Measurements from ENCODE around the gene KCNJ10.

Gene KCNJ10

GRCh38 chr1:159953536-159954515 is 116.1 kb downstream of the KCNJ10 start, which contains the start of gene SLAMF9:
SLAMF9 (minus strand) TSS chr1:159954237; CDS start chr1:159954137, 100 bp downstream.
- no peak within 1 kb of the TSS for H3K27ac ChIP-seq

DNA sequence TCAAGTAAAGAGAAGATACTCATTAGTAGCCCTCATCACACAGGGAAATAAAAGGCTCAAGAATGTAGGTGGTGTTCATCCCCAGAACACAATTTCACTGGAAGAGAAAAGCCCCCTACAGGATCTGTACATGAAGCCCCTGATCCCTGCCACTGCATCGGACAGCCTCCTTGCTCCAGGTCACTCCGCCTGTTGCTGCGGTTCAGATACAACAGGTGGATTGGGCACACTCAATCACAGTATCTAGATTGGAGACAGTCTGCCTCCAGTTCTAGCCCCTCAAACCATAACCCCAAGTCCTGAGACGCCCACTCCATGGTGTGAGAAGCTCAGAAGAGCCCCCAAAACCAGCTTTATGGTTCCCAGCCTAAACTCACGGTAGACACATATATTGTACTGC is 117.0 kb downstream of the KCNJ10 start:
- no peak overlapping the region for H3K27ac ChIP-seq
- no peaks in the 10 kb centered on the region for H3K27me3 ChIP-seq (ENCODE audit: insufficient read depth, low read depth, severe bottlenecking)
- H3K36me3 ChIP-seq: no peaks in the 10 kb centered on the region
- TF ChIP-seq, protein P1, sequence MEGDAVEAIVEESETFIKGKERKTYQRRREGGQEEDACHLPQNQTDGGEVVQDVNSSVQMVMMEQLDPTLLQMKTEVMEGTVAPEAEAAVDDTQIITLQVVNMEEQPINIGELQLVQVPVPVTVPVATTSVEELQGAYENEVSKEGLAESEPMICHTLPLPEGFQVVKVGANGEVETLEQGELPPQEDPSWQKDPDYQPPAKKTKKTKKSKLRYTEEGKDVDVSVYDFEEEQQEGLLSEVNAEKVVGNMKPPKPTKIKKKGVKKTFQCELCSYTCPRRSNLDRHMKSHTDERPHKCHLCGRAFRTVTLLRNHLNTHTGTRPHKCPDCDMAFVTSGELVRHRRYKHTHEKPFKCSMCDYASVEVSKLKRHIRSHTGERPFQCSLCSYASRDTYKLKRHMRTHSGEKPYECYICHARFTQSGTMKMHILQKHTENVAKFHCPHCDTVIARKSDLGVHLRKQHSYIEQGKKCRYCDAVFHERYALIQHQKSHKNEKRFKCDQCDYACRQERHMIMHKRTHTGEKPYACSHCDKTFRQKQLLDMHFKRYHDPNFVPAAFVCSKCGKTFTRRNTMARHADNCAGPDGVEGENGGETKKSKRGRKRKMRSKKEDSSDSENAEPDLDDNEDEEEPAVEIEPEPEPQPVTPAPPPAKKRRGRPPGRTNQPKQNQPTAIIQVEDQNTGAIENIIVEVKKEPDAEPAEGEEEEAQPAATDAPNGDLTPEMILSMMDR (IDR thresholded peaks at IDR 0.05; ENCODE audit: low read depth, low read length): no peak
- DNase-seq: no peak
- H3K9me3 ChIP-seq (ENCODE audit: severe bottlenecking): no peaks in the 10 kb centered on the region
- H3K4me3 ChIP-seq (ENCODE audit: low read depth, low read length): no peak overlapping the region

More at GRCh38 chr1:159953536-159954515, 116.1 kb downstream of the KCNJ10 start, which contains the start of gene SLAMF9:
- TF ChIP-seq, protein P1 (IDR thresholded peaks at IDR 0.05; ENCODE audit: low read depth, low read length): no peak
- H3K4me3 ChIP-seq (ENCODE audit: low read depth, low read length): no peak within 1 kb of the TSS
- no peaks in the 10 kb centered on the region for H3K9me3 ChIP-seq (ENCODE audit: severe bottlenecking)
- H3K27me3 ChIP-seq (ENCODE audit: insufficient read depth, low read depth, severe bottlenecking): no peaks in the 10 kb centered on the region
- H3K36me3 ChIP-seq: no peaks in the 10 kb centered on the region
- DNase-seq: no peak

DNA sequence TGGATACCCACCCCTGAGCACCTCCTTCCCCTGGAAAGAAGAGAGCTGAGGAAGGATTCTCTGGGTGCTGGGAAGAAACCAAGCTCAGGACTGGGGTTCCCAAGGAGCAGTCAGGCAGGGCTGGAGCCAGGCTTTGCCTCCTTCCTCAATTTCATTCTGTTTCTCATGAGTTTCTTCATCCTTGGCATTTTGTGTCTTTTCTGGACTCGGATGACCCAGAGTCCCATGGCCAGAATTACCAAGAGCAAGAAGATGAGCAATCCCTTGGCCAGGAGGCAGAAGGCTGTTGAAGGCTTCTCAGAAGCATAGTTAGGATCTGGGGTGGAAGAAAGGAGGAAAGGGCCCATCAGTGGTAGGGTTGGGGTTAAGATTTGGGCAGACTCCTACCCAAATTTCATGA is 118.4 kb downstream of the KCNJ10 start:
- no peak for DNase-seq
- TF ChIP-seq, protein P1 (IDR thresholded peaks at IDR 0.05; ENCODE audit: low read depth, low read length): no peak
- Histone ChIP-seq H3K27me3 (ENCODE audit: insufficient read depth, low read depth, severe bottlenecking) (no peaks in the 10 kb centered on the region), H3K4me3 (ENCODE audit: low read depth, low read length) (no peak overlapping the region), H3K9me3 (ENCODE audit: severe bottlenecking) (no peaks in the 10 kb centered on the region), H3K27ac (no peak overlapping the region), H3K36me3 (no peaks in the 10 kb centered on the region)

DNA sequence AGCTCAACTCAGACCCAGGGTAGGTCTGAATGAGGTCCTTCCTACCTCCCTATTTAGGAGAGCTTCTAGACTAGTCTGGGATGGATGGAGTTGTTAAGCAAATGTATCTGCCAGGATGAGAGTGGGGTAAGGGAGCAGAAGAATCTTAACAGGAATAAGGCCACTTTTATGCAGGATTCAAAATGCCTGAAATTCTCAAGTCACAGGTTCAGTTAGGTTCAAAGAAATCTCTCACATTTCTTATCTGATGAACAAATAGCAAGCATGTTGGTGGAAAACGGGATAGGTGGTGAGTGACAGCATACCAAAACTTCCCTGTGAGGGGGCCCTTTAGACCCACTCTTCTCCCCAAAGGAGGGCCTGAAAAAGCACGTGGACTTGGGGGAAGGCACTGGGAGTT is 118.9 kb downstream of the KCNJ10 start:
- no peak for DNase-seq
- H3K27me3 ChIP-seq (ENCODE audit: insufficient read depth, low read depth, severe bottlenecking): no peaks in the 10 kb centered on the region
- H3K36me3 ChIP-seq: no peaks in the 10 kb centered on the region
- no peaks in the 10 kb centered on the region for H3K9me3 ChIP-seq (ENCODE audit: severe bottlenecking)
- no peak overlapping the region for H3K27ac ChIP-seq
- TF ChIP-seq, protein P1 (IDR thresholded peaks at IDR 0.05; ENCODE audit: low read depth, low read length): no peak
- H3K4me3 ChIP-seq (ENCODE audit: low read depth, low read length): no peak overlapping the region

- no peaks in the 10 kb centered on the region for H3K27me3 ChIP-seq (ENCODE audit: insufficient read depth, low read depth, severe bottlenecking)
- TF ChIP-seq, protein P1 (IDR thresholded peaks at IDR 0.05; ENCODE audit: low read depth, low read length): no peak
- H3K27ac ChIP-seq: no peak overlapping the region
- no peak for DNase-seq
- H3K36me3 ChIP-seq: no peaks in the 10 kb centered on the region
- H3K9me3 ChIP-seq (ENCODE audit: severe bottlenecking): no peaks in the 10 kb centered on the region
- no peak overlapping the region for H3K4me3 ChIP-seq (ENCODE audit: low read depth, low read length)
Observed at GRCh38 chr1:159949981-159950381, 120.0 kb downstream of the KCNJ10 start.

All from WERI-Rb-1 (cell line).